Esophagus squamous epithelium (tissue), 4 donors: ENCODE data around the gene LHFPL4.

Source experiments
- POLR2A ChIP-seq, 4 donors: fragments of 450-650 bp; IDR thresholded peaks; one replicate each; pipeline ENCODE4 v1.6.1; 2017; ENCODE audit warnings: antibody characterized with exemption in 4 of 4, mild to moderate bottlenecking in 4 of 4, moderate library complexity in 3 of 4
- TF ChIP-seq, protein P1 (sequence below), 6 experiments: fragments of 450-650 bp in 4 of 6; fragments of 200-600 bp in 2 of 6; sonication (generic) in 2 of 6; IDR thresholded peaks; one replicate each; pipeline ENCODE4 v1.5.1; 2016 to 2019; ENCODE audit warnings: antibody characterized with exemption in 6 of 6, mild to moderate bottlenecking in 4 of 6, moderate library complexity in 4 of 6

DNA sequence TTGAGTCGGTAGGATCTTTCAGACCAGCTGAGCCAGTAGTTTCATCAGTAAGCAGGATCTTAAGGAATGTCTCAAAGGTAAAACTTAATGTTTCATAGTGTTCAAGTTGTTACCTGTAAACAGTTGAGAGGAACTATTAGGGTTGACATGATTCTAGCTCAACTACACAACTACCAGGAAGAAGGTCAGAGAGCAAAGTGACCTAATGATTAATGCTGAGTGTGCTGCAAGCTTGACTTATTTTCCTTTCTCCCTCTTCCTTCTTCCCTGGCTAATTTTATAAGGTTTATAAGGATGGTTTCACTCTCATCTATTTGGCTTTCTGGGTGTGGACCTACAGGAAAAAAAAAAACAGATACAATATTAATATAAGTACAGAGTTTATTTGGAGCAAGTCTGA, 30.2 kb upstream of the LHFPL4 start:
- TF ChIP-seq, protein P1, sequence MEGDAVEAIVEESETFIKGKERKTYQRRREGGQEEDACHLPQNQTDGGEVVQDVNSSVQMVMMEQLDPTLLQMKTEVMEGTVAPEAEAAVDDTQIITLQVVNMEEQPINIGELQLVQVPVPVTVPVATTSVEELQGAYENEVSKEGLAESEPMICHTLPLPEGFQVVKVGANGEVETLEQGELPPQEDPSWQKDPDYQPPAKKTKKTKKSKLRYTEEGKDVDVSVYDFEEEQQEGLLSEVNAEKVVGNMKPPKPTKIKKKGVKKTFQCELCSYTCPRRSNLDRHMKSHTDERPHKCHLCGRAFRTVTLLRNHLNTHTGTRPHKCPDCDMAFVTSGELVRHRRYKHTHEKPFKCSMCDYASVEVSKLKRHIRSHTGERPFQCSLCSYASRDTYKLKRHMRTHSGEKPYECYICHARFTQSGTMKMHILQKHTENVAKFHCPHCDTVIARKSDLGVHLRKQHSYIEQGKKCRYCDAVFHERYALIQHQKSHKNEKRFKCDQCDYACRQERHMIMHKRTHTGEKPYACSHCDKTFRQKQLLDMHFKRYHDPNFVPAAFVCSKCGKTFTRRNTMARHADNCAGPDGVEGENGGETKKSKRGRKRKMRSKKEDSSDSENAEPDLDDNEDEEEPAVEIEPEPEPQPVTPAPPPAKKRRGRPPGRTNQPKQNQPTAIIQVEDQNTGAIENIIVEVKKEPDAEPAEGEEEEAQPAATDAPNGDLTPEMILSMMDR (IDR thresholded peaks at IDR 0.05): no peak
- no peak for TF ChIP-seq POLR2A (IDR thresholded peaks at IDR 0.05)
